HG02938 (cell line): ENCODE results near the gene BACH2.
"Not testable (repeated sequence)": the region's sequence is repeated elsewhere in the genome, so short reads cannot be mapped to it uniquely, and the experiment has no call there.

Experiments used
- ATAC-seq: cut with Tn5 transposase; IDR thresholded peaks from one replicate; pipeline ENCODE4 v1.9.1; 2021; ENCODE audit warnings: mild to moderate bottlenecking, moderate library complexity; ENCODE audit not compliant: unreplicated experiment

Gene BACH2

GRCh38 chr6:90284236-90285041 lies 12.2 kb downstream of the BACH2 start:
- peak; percentile 74 for ATAC-seq

- ATAC-seq: not testable (repeated sequence)
Measured at GRCh38 chr6:90282265-90282664, 14.4 kb downstream of the BACH2 start.

GRCh38 chr6:90278129-90278528 lies 18.5 kb downstream of the BACH2 start:
- no peak for ATAC-seq

- no peak for ATAC-seq
Measured at GRCh38 chr6:90277302-90278011, 19.2 kb downstream of the BACH2 start.

GRCh38 chr6:90274451-90275030 lies 22.1 kb downstream of the BACH2 start:
- ATAC-seq: no peak

- no peak for ATAC-seq
Measured at GRCh38 chr6:90273863-90274262, 22.8 kb downstream of the BACH2 start.

GRCh38 chr6:90272895-90273294 lies 23.7 kb downstream of the BACH2 start:
- ATAC-seq: no peak

- ATAC-seq: no peak
Measured at GRCh38 chr6:90271831-90272230, 24.8 kb downstream of the BACH2 start.

GRCh38 chr6:90269334-90269733 lies 27.3 kb downstream of the BACH2 start:
- ATAC-seq: no peak

GRCh38 chr6:90268178-90268577 lies 28.5 kb downstream of the BACH2 start:
- no peak for ATAC-seq

GRCh38 chr6:90266905-90267621 lies 29.6 kb downstream of the BACH2 start:
- no peak for ATAC-seq

GRCh38 chr6:90264561-90264960 lies 32.1 kb downstream of the BACH2 start:
- ATAC-seq: no peak

- ATAC-seq: no peak
Measured at GRCh38 chr6:90263633-90264032, 33.0 kb downstream of the BACH2 start.

GRCh38 chr6:90261801-90262200 lies 34.8 kb downstream of the BACH2 start:
- no peak for ATAC-seq

- ATAC-seq: no peak
Measured at GRCh38 chr6:90257486-90257738, 39.2 kb downstream of the BACH2 start.

GRCh38 chr6:90256698-90257485 lies 39.8 kb downstream of the BACH2 start:
- no peak for ATAC-seq

GRCh38 chr6:90253631-90254030 lies 43.0 kb downstream of the BACH2 start:
- ATAC-seq: no peak

GRCh38 chr6:90251295-90251992 lies 45.2 kb downstream of the BACH2 start:
- ATAC-seq: peak; percentile 95

- ATAC-seq: no peak
Measured at GRCh38 chr6:90250405-90250804, 46.2 kb downstream of the BACH2 start.

GRCh38 chr6:90249458-90249857 lies 47.2 kb downstream of the BACH2 start:
- ATAC-seq: no peak
